Activated naive CD4-positive, alpha-beta T cell treated with anti-CD3 and anti-CD28 coated beads, Interleukin-2, amount 50 U/mL, for 24 hours (primary cell): ENCODE measurements around the gene IL33.

ENCODE experiments used
- H3K27ac Mint-ChIP-seq: one replicate; pipeline ENCODE4 v1.8.0; 2021; ENCODE audit warnings: mild to moderate bottlenecking, mixed read lengths
- H3K27me3 Mint-ChIP-seq: one replicate; pipeline ENCODE4 v1.8.0; 2021; ENCODE audit warnings: mixed read lengths
- H3K36me3 Mint-ChIP-seq: one replicate; pipeline ENCODE4 v1.8.0; 2021; ENCODE audit warnings: mixed read lengths
- H3K4me1 Mint-ChIP-seq: one replicate; pipeline ENCODE4 v1.8.0; 2021; ENCODE audit warnings: mixed read lengths
- H3K4me3 Mint-ChIP-seq: one replicate; pipeline ENCODE4 v1.8.0; 2021; ENCODE audit warnings: mild to moderate bottlenecking, mixed read lengths
- H3K9me3 Mint-ChIP-seq: one replicate; pipeline ENCODE4 v1.8.0; 2021; ENCODE audit warnings: mixed read lengths

The IL33 gene

GRCh38 chr9:6232336-6232945 lies 16.8 kb downstream of the IL33 start:
- no peaks in the 10 kb centered on the region for H3K4me1 Mint-ChIP-seq
- H3K27me3 Mint-ChIP-seq = no peaks in the 10 kb centered on the region
- H3K36me3 Mint-ChIP-seq = no peaks in the 10 kb centered on the region
- H3K9me3 Mint-ChIP-seq = no peaks in the 10 kb centered on the region
- H3K27ac Mint-ChIP-seq = no peak overlapping the region
- H3K4me3 Mint-ChIP-seq = no peak overlapping the region

DNA sequence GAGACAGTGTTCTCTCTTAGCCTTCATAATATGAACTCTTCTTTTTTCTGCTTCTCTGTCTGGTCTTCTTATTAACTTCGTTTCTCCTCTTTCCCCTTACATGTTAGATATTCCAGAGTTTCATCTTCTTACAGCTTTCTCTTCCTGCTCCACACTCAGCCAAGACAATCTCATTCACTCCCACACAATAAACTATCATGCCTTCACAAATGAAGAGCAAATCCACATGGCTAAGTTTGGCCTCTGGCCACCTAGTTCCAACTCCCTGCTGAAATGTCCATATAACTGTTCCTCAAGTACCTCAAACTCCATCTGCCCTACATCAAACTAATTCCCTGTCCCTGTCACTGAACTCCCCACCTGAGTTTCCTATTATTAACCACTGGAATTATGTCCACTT lies 18.4 kb downstream of the IL33 start:
- Mint-ChIP-seq H3K4me1 (no peaks in the 10 kb centered on the region), H3K36me3 (no peaks in the 10 kb centered on the region), H3K27ac (no peak overlapping the region), H3K4me3 (no peak overlapping the region), H3K27me3 (no peaks in the 10 kb centered on the region), H3K9me3 (no peaks in the 10 kb centered on the region)

DNA sequence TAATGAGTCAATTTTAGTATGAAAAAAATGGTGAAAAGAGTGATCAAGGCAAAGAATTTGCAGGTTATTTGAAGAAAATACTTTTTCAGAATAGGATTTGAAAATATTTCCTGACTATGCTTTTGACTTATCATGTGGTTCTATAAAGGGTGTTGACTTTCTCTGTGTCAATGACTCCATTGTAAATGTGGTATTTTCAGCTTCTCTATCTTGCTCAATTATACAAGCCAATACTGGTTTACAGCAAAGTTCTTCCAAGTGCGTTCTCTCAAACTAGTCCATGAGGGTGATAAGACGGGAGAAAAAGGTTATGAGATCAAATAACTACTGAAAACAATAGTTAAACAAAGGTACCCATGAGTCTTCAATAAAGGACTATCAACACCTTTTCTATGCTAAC lies 21.7 kb downstream of the IL33 start:
- H3K4me1 Mint-ChIP-seq = no peaks in the 10 kb centered on the region
- peaks cover 7% of the 10 kb centered on the region for H3K27me3 Mint-ChIP-seq
- no peak overlapping the region for H3K27ac Mint-ChIP-seq
- H3K36me3 Mint-ChIP-seq = no peaks in the 10 kb centered on the region
- H3K9me3 Mint-ChIP-seq = no peaks in the 10 kb centered on the region
- H3K4me3 Mint-ChIP-seq = no peak overlapping the region

- no peaks in the 10 kb centered on the region for H3K36me3 Mint-ChIP-seq
- H3K4me1 Mint-ChIP-seq = no peaks in the 10 kb centered on the region
- H3K9me3 Mint-ChIP-seq = no peaks in the 10 kb centered on the region
- no peak overlapping the region for H3K4me3 Mint-ChIP-seq
- peaks cover 12% of the 10 kb centered on the region for H3K27me3 Mint-ChIP-seq
- H3K27ac Mint-ChIP-seq = no peak overlapping the region
Observed at GRCh38 chr9:6239048-6239461, 23.4 kb downstream of the IL33 start.

DNA sequence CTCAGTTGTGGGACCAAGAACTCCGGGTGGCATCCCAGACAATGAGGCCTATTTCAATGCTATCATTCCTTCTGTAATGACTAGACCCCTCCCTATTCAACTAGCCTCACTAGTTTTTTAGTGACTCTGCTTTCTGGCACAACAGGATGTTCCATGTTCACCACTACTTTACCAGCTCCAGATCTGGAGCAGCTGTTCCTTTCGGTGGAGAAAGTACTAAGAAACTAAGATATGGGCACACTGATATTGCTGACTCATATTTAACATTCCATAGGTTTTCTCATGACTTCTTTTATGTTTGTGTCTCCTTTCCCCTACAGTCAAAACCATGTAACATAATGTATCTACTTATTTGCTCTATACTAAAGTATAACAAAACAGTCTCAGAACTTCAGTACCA lies 24.1 kb downstream of the IL33 start:
- H3K27me3 Mint-ChIP-seq = peaks cover 12% of the 10 kb centered on the region
- no peaks in the 10 kb centered on the region for H3K9me3 Mint-ChIP-seq

GRCh38 chr9:6243746-6244145 lies 28.1 kb downstream of the IL33 start:
- H3K4me1 Mint-ChIP-seq = no peaks in the 10 kb centered on the region
- no peak overlapping the region for H3K27ac Mint-ChIP-seq
- H3K9me3 Mint-ChIP-seq = no peaks in the 10 kb centered on the region
- H3K36me3 Mint-ChIP-seq = no peaks in the 10 kb centered on the region
- no peak overlapping the region for H3K4me3 Mint-ChIP-seq
- peaks cover 16% of the 10 kb centered on the region for H3K27me3 Mint-ChIP-seq

More for the DNA sequence above, 24.1 kb downstream of the IL33 start:
- H3K36me3 Mint-ChIP-seq = no peaks in the 10 kb centered on the region
- no peak overlapping the region for H3K4me3 Mint-ChIP-seq
- no peaks in the 10 kb centered on the region for H3K4me1 Mint-ChIP-seq
- H3K27ac Mint-ChIP-seq = no peak overlapping the region

GRCh38 chr9:6247266-6247665 lies 31.7 kb downstream of the IL33 start:
- no peaks in the 10 kb centered on the region for H3K9me3 Mint-ChIP-seq
- no peak overlapping the region for H3K4me3 Mint-ChIP-seq
- H3K27me3 Mint-ChIP-seq = peaks cover 9% of the 10 kb centered on the region
- H3K27ac Mint-ChIP-seq = no peak overlapping the region
- H3K4me1 Mint-ChIP-seq = no peaks in the 10 kb centered on the region
- H3K36me3 Mint-ChIP-seq = no peaks in the 10 kb centered on the region

- H3K27me3 Mint-ChIP-seq = peaks cover 12% of the 10 kb centered on the region
- H3K36me3 Mint-ChIP-seq = no peaks in the 10 kb centered on the region
- H3K4me1 Mint-ChIP-seq = no peaks in the 10 kb centered on the region
- H3K27ac Mint-ChIP-seq = no peak overlapping the region
- no peaks in the 10 kb centered on the region for H3K9me3 Mint-ChIP-seq
- H3K4me3 Mint-ChIP-seq = no peak overlapping the region
Observed at GRCh38 chr9:6268826-6269397, 53.3 kb downstream of the IL33 start.

DNA sequence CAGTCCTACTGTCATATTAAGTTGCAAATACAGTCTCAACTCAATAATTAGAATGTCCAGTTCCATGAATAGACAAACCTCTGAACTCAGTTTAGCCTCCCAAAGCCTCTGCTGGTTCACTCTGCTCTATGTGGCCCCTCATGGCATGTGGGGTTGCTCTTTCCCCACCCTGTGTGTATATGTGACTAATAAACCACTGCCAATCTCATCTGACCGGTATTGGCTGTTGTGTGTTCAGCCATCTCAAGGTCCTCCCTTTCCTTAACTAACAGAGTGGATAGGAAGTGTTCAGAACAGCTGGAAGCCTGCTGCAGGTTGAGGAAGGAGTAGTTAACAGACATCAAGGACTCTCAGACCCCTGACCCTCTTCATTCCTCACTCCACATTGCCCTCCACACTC lies 55.3 kb downstream of the IL33 start:
- Mint-ChIP-seq H3K36me3 (no peaks in the 10 kb centered on the region), H3K4me1 (no peaks in the 10 kb centered on the region), H3K4me3 (no peak overlapping the region), H3K27me3 (peaks cover 9% of the 10 kb centered on the region), H3K9me3 (no peaks in the 10 kb centered on the region), H3K27ac (no peak overlapping the region)

DNA sequence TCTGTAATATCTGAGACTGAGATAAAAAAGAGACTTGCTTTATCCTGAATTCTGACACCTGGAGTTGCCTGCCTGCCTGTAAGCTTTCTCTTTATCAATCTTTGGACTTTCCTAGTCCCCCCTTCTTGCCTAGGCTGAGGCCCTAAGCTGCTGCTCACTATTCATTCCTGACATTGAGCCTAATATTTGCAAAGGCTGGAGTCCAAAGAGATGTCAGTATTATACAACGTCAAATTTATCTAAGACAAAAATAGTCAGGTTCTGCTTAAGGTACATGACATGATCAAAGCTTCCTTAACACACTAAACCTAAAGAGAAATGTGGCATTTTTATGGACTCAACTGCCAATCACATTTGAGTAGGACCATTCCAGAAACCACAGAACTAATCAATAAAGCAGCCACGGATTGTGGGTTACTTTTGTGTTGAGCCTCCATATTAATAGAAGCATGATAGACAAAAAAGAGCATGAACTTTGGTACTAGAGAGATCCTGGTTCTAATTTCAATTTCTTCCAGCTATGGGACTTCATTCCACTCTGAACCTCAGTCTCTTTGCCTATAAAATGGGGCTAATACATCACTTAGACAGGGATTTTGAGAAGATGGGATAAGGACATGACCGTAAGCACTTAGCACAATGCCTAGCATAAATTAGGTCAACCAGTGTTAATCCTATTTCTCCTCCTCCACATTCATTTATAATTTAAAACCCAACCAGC lies 56.1 kb downstream of the IL33 start:
- Mint-ChIP-seq H3K27me3 (peaks cover 6% of the 10 kb centered on the region), H3K36me3 (no peaks in the 10 kb centered on the region), H3K27ac (no peak overlapping the region), H3K4me3 (no peak overlapping the region), H3K9me3 (no peaks in the 10 kb centered on the region), H3K4me1 (no peaks in the 10 kb centered on the region)

DNA sequence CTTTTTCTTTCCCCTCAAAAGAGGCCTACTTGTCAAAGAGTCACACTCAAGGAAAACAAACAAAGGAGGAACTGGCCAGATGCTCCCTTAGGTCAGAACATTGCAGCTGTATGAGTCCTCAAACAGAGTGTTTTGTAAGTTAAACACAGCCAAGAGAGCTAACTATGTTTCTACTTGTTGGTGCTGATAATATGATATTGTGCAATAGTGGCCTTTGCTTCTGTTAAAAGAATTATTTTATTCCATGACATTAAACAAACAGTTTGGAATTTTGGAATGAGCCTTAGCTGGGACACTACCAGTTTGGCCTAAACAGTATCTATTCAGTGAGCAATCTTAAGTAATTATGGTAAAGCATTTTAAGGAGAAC lies 56.6 kb downstream of the IL33 start:
- no peaks in the 10 kb centered on the region for H3K9me3 Mint-ChIP-seq
- H3K27ac Mint-ChIP-seq = no peak overlapping the region
- no peak overlapping the region for H3K4me3 Mint-ChIP-seq
- no peaks in the 10 kb centered on the region for H3K36me3 Mint-ChIP-seq
- H3K27me3 Mint-ChIP-seq = peaks cover 6% of the 10 kb centered on the region
- no peaks in the 10 kb centered on the region for H3K4me1 Mint-ChIP-seq

- Mint-ChIP-seq H3K27ac (no peak overlapping the region), H3K4me3 (no peak overlapping the region), H3K4me1 (no peaks in the 10 kb centered on the region), H3K27me3 (no peaks in the 10 kb centered on the region), H3K9me3 (no peaks in the 10 kb centered on the region), H3K36me3 (no peaks in the 10 kb centered on the region)
Observed at GRCh38 chr9:6277417-6277816, 61.8 kb downstream of the IL33 start.

DNA sequence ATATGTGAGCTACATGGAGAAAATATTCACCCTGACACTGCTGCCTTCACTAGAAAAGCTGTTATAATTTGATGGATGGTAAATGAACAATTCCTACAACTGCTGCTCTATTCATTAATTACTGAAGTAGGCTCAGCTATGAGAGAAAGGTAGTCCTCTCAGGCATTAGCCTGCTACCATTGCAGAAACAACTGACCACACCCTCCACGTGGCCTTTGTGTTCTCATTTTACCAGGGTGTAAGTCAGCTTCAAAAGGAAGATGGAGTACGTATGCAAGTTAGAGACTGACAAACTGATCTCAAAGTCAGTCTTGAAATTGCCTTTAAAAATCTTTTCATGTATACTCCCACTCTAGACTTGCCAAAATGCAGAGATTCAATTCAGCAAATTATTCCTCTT lies 86.3 kb downstream of the IL33 start:
- peaks cover 4% of the 10 kb centered on the region for H3K27me3 Mint-ChIP-seq
- H3K9me3 Mint-ChIP-seq = no peaks in the 10 kb centered on the region
- no peak overlapping the region for H3K4me3 Mint-ChIP-seq
- no peaks in the 10 kb centered on the region for H3K36me3 Mint-ChIP-seq
- no peak overlapping the region for H3K27ac Mint-ChIP-seq
- no peaks in the 10 kb centered on the region for H3K4me1 Mint-ChIP-seq

DNA sequence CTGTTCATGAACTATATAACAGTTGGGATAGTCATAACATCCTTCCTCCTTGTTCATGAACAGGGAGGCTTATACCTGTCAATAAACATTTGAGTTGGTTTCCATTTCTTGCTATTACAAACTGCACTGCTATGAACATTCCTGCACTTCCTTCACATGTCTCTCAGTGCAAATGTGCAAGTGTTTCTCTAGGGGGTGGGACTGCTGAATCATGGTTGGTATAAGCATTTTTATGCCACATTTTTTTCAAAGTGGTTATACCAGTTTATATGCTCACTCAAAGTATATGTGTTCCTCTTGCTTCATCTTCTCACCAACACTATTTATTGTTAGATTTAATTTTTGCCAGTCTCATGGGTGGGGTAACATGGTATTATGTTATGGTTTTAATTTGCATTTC lies 86.8 kb downstream of the IL33 start:
- no peak overlapping the region for H3K4me3 Mint-ChIP-seq
- no peak overlapping the region for H3K27ac Mint-ChIP-seq
- H3K4me1 Mint-ChIP-seq = no peaks in the 10 kb centered on the region
- no peaks in the 10 kb centered on the region for H3K36me3 Mint-ChIP-seq
- H3K9me3 Mint-ChIP-seq = no peaks in the 10 kb centered on the region
- H3K27me3 Mint-ChIP-seq = peaks cover 4% of the 10 kb centered on the region

DNA sequence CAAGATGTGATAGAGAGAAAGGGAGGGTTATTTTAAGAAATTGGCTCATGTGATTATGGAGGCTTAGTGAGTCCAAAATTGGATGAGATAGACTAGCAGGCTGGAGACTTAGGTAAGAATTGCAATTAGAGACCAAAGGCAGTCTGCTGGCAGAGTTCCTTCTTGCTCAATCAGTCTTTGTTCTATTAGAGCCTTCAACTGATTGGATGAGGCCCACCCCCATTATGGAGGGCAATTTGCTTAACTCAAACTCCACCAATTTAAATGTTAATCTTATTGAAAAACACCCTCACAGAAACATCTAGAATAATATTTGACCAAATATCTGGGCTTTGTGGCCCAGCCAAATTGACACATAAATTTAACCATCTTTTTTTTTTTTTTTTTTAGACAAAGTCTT lies 88.6 kb downstream of the IL33 start:
- Mint-ChIP-seq H3K4me1 (no peaks in the 10 kb centered on the region), H3K27ac (no peak overlapping the region), H3K9me3 (no peaks in the 10 kb centered on the region), H3K36me3 (no peaks in the 10 kb centered on the region), H3K27me3 (peaks cover 2% of the 10 kb centered on the region), H3K4me3 (no peak overlapping the region)

- no peaks in the 10 kb centered on the region for H3K36me3 Mint-ChIP-seq
- H3K4me3 Mint-ChIP-seq = no peak overlapping the region
- no peaks in the 10 kb centered on the region for H3K9me3 Mint-ChIP-seq
- H3K27ac Mint-ChIP-seq = no peak overlapping the region
- H3K27me3 Mint-ChIP-seq = peaks cover 2% of the 10 kb centered on the region
- H3K4me1 Mint-ChIP-seq = no peaks in the 10 kb centered on the region
Observed at GRCh38 chr9:6305954-6306563, 90.5 kb downstream of the IL33 start.
